Endothelial cell of umbilical vein (primary cell): ENCODE results near the gene LMF1. TPM values are rescaled to one million over a fixed set of nuclear protein-coding genes. Genes with fewer than 3 reads are reported as not detected.

Source experiments
- BruUV-seq: library from RNA; stranded (reverse); fragments of 400-500 nt; replicated peaks from 2 replicates; lab custom pipeline; 2021; lab: Mats Ljungman, UMichigan
- CTCF ChIA-PET: fragments of 300-600, 350-600 bp; sonication (Branson Sonifier 250); formaldehyde crosslinking; loops from one replicate; lab custom pipeline; 2021; ENCODE audit warnings: antibody characterized with exemption, inconsistent platforms; lab: Charles Lee
- POLR2A ChIA-PET: fragments of 300-600, 350-600 bp; sonication (Branson Sonifier 250); formaldehyde crosslinking; loops from one replicate; lab custom pipeline; 2021; ENCODE audit warnings: antibody characterized with exemption, inconsistent platforms; lab: Charles Lee
- DNase-seq: peaks from one replicate; pipeline ENCODE4 v3.0.0-alpha.2; 2011; ENCODE audit warnings: low read depth, low spot score
- FAIRE-seq: peaks from 2 replicates; lab custom pipeline; 2011; peaks lifted over from hg19 to GRCh38; lab: Jason Lieb, UNC
- H2AFZ ChIP-seq: 2 replicates; pipeline ENCODE4 v1.6.0; 2012; ENCODE audit warnings: low read depth, low read length, control low read depth, inconsistent platforms
- H3K27ac ChIP-seq: 2 replicates; pipeline ENCODE4 v1.5.1; 2011; ENCODE audit warnings: low read depth, mild to moderate bottlenecking, control low read depth, low read length, moderate library complexity; ENCODE audit not compliant: insufficient read depth
- H3K27me3 ChIP-seq, 2 experiments: 2 replicates each; pipeline versions ENCODE4 v1.6.0 to v1.6.1; 2011; ENCODE audit warnings: low read length in 2 of 2, mixed read lengths in 1 of 2; ENCODE audit not compliant: control insufficient read depth in 2 of 2, insufficient read depth in 2 of 2
- H3K36me3 ChIP-seq, 2 experiments: 2 replicates in 1 of 2; 3 replicates in 1 of 2; pipeline ENCODE4 v1.5.1; 2011; ENCODE audit warnings: low read length in 2 of 2, mild to moderate bottlenecking in 1 of 2, moderate library complexity in 1 of 2; ENCODE audit not compliant: control insufficient read depth in 2 of 2, insufficient read depth in 2 of 2; ENCODE audit errors: extremely low read depth in 1 of 2
- H3K4me1 ChIP-seq: 3 replicates; pipeline ENCODE4 v1.5.1; 2011; ENCODE audit warnings: mild to moderate bottlenecking, low read length; ENCODE audit not compliant: control insufficient read depth, insufficient read depth; ENCODE audit errors: extremely low read depth
- H3K4me2 ChIP-seq: 2 replicates; pipeline ENCODE4 v1.6.1; 2011; ENCODE audit warnings: low read length, control low read depth, mixed read lengths; ENCODE audit not compliant: insufficient read depth
- H3K4me3 ChIP-seq, 3 experiments: fragments of 200-600 bp in 1 of 3; sonication (generic), shearing (Covaris generic) in 1 of 3; replicated peaks in 1 of 3; 2 replicates each; pipeline ENCODE4 v1.5.1; 2011 to 2016; ENCODE audit warnings: control low read depth in 3 of 3, low read length in 3 of 3, mild to moderate bottlenecking in 2 of 3, inconsistent platforms in 1 of 3, low read depth in 1 of 3, moderate library complexity in 1 of 3; ENCODE audit not compliant: insufficient read depth in 1 of 3
- H3K79me2 ChIP-seq: 2 replicates; pipeline ENCODE4 v1.6.0; 2012; ENCODE audit warnings: low read length, inconsistent platforms; ENCODE audit not compliant: control insufficient read depth, insufficient read depth
- H3K9ac ChIP-seq: replicated peaks from 2 replicates; pipeline ENCODE3; 2011; ENCODE audit warnings: low read length, control low read depth; ENCODE audit not compliant: insufficient read depth; ENCODE audit errors: extremely low read depth
- H3K9me1 ChIP-seq: replicated peaks from 3 replicates; pipeline ENCODE4 v1.6.0; 2011; ENCODE audit warnings: mild to moderate bottlenecking, low read length; ENCODE audit not compliant: control insufficient read depth, insufficient read depth; ENCODE audit errors: extremely low read depth
- H3K9me3 ChIP-seq: replicated peaks from 2 replicates; pipeline ENCODE4 v1.5.1; 2012; ENCODE audit warnings: low read length, inconsistent platforms; ENCODE audit not compliant: control insufficient read depth, insufficient read depth
- H4K20me1 ChIP-seq: replicated peaks from 2 replicates; pipeline ENCODE3; 2011; ENCODE audit warnings: mild to moderate bottlenecking, low read length; ENCODE audit not compliant: control insufficient read depth, insufficient read depth; ENCODE audit errors: extremely low read depth
- CTCF ChIP-seq, 2 donors: IDR thresholded peaks; 1 replicate in 1 of 2; 2 replicates in 1 of 2; pipeline ENCODE4 v1.5.1; 2011; ENCODE audit warnings: low read length in 2 of 2, mild to moderate bottlenecking in 2 of 2, moderate library complexity in 2 of 2, control low read depth in 1 of 2, inconsistent platforms in 1 of 2, low read depth in 1 of 2; ENCODE audit not compliant: insufficient read depth in 1 of 2; ENCODE audit errors: extremely low read depth in 1 of 2
- EZH2 ChIP-seq: IDR thresholded peaks from 2 replicates; pipeline ENCODE4 v1.6.1; 2012; ENCODE audit warnings: borderline replicate concordance, low read depth, mild to moderate bottlenecking, moderate library complexity, low read length, inconsistent platforms; ENCODE audit not compliant: severe bottlenecking
- FOS ChIP-seq: IDR thresholded peaks from 2 replicates; pipeline ENCODE4 v1.6.1; 2011; ENCODE audit warnings: mild to moderate bottlenecking, low read length, moderate library complexity, borderline replicate concordance; ENCODE audit not compliant: insufficient read depth
- GATA2 ChIP-seq: IDR thresholded peaks from 2 replicates; pipeline ENCODE4 v1.7.0; 2011; ENCODE audit warnings: low read depth, mild to moderate bottlenecking, moderate library complexity, mixed read lengths, low read length; ENCODE audit not compliant: insufficient read length, insufficient read depth
- JUN ChIP-seq: IDR thresholded peaks from 2 replicates; pipeline ENCODE4 v1.6.1; 2011; ENCODE audit warnings: borderline replicate concordance, low read depth; ENCODE audit not compliant: insufficient read length, insufficient read depth
- MAX ChIP-seq: IDR thresholded peaks from 2 replicates; pipeline ENCODE4 v1.6.1; 2011; ENCODE audit not compliant: insufficient read depth, insufficient read length
- MYC ChIP-seq: IDR thresholded peaks from one replicate; pipeline ENCODE4 v1.6.1; 2011; ENCODE audit warnings: mild to moderate bottlenecking, low read depth, low read length
- POLR2A ChIP-seq: IDR thresholded peaks from 2 replicates; pipeline ENCODE4 v1.6.1; 2012; ENCODE audit warnings: low read depth, mild to moderate bottlenecking, control low read depth, low read length
- POLR2AphosphoS5 ChIP-seq: IDR thresholded peaks from 2 replicates; pipeline ENCODE4 v1.6.1; 2012; ENCODE audit warnings: low read depth, mild to moderate bottlenecking, control low read depth, low read length, moderate library complexity; ENCODE audit not compliant: insufficient read depth
- dilution Hi-C: fragments of 300-500 bp; cut with MboI; formaldehyde crosslinking; loops from one replicate; pipeline ENCODE4 v1.15.0; 2019; ENCODE audit warnings: low sequenced_read_pairs; ENCODE audit not compliant: extremely low pct_ligation_motif_present
- intact Hi-C: fragments of 100-400 bp; cut with micrococcal nuclease; formaldehyde crosslinking; loops from one replicate; pipeline ENCODE4 v1.10.0; 2022
- polyA plus RNA-seq, 4 experiments: library from polyadenylated mRNA; depleted of rRNA in 3 of 4; stranded (reverse) in 3 of 4; unstranded in 1 of 4; fragments of >200 nt; gene quantifications; 2 replicates each; pipeline versions ENCODE4 v1.2.1 to v1.2.3, GENCODE V29; 2011 to 2012; ENCODE audit warnings: missing spikeins in 1 of 4
- total RNA-seq: library from RNA; stranded (reverse); gene quantifications from 2 replicates; pipeline ENCODE4 v1.2.3, GENCODE V29; 2021

LMF1 gene
- total and polyA plus RNA-seq, 2 donors (not counting 3 experiments of a cell fraction or from before 2014, with no cell fraction given), result 17.8 TPM

GRCh38 chr16:942436-943060 lies 28.2 kb downstream of the LMF1 start:
- Histone ChIP-seq H3K4me2 (no peak overlapping the region), H3K9ac (no peak overlapping the region), H3K36me3 (no peaks in the 10 kb centered on the region), H3K4me1 (no peaks in the 10 kb centered on the region), H3K27me3 (no peaks in the 10 kb centered on the region), H2AFZ (no peak overlapping the region), H3K9me1 (no peaks in the 10 kb centered on the region), H3K9me3 (peaks cover 3% of the 10 kb centered on the region), H4K20me1 (no peaks in the 10 kb centered on the region), H3K79me2 (no peaks in the 10 kb centered on the region), H3K27ac (no peak overlapping the region), H3K4me3 (no peak overlapping the region)
- DNase-seq (no peak), FAIRE-seq (no peak)
- ChIA-PET CTCF (no interaction called here), POLR2A (interaction anchor here (0.7 kb wide), 1 partner anchor 67 kb away, joined by 4 read pairs; no protein-coding TSS in a partner anchor)
- TF ChIP-seq FOS (no peak), EZH2 (no peak), MAX (no peak), POLR2A (no peak), JUN (no peak), POLR2AphosphoS5 (no peak), MYC (no peak), GATA2 (no peak), CTCF (IDR thresholded peaks at IDR 0.05; ENCODE audit: extremely low read depth in 1 of 2, insufficient read depth in 1 of 2, low read depth in 1 of 2, low read length in 2 of 2) (no peak)
- BruUV-seq, result no TSS peak
- intact Hi-C loops, result no loop called here
- dilution Hi-C loops, result no loop called here
